Heart left ventricle (tissue), 16 donors: ENCODE results near the gene MAST4. TPM values are rescaled to one million over a fixed set of nuclear protein-coding genes. Genes with fewer than 3 reads are reported as not detected.
A peak's percentile ranks its signal among the peaks of the same experiment; 100 is the strongest.

Experiments
- ATAC-seq, 4 donors: fragments of 200-7000 bp; cut with Tn5 transposase; one replicate each; pipeline ENCODE4 v1.9.1; 2020 to 2022; ENCODE audit warnings: moderate library complexity in 4 of 4, mild to moderate bottlenecking in 3 of 4, moderate number of reproducible peaks in 1 of 4
- DNase-seq, 5 donors: peaks; one replicate each; pipeline ENCODE4 v3.0.0-alpha.2; 2020
- H3K27ac ChIP-seq, 12 donors: fragments of 200-600 bp; sonication (generic) in 4 of 12; one replicate each; pipeline versions ENCODE4 v1.5.0 to v1.8.0; 2016 to 2022; ENCODE audit warnings: mild to moderate bottlenecking in 2 of 12
- H3K27me3 ChIP-seq, 9 donors: fragments of 200-600 bp; sonication (generic) in 2 of 9; one replicate each; pipeline versions ENCODE4 v1.5.1 to v1.8.0; 2016 to 2022; ENCODE audit warnings: mild to moderate bottlenecking in 3 of 9
- H3K36me3 ChIP-seq, 9 donors: fragments of 200-600 bp; sonication (generic) in 2 of 9; one replicate each; pipeline versions ENCODE4 v1.5.0 to v1.8.0; 2018 to 2022; ENCODE audit warnings: mild to moderate bottlenecking in 2 of 9
- H3K4me1 ChIP-seq, 12 donors: fragments of 200-600 bp; sonication (generic) in 4 of 12; one replicate each; pipeline versions ENCODE4 v1.5.0 to v1.8.0; 2016 to 2022; ENCODE audit warnings: mild to moderate bottlenecking in 3 of 12
- H3K4me3 ChIP-seq, 12 donors: fragments of 200-600 bp; sonication (generic) in 4 of 12; one replicate each; pipeline versions ENCODE4 v1.5.0 to v1.8.0; 2017 to 2022; ENCODE audit warnings: mild to moderate bottlenecking in 9 of 12, moderate library complexity in 4 of 12
- H3K9me3 ChIP-seq, 12 donors: fragments of 200-600 bp; sonication (generic) in 4 of 12; one replicate each; pipeline versions ENCODE4 v1.5.0 to v1.8.0; 2016 to 2022; ENCODE audit warnings: mild to moderate bottlenecking in 1 of 12
- POLR2A ChIP-seq, 2 donors: fragments of 450-650 bp; IDR thresholded peaks; one replicate each; pipeline ENCODE4 v1.6.1; 2017; ENCODE audit warnings: antibody characterized with exemption in 2 of 2, mild to moderate bottlenecking in 2 of 2, moderate library complexity in 2 of 2
- WGBS, 4 donors: extraction: QIAGEN DNeasy Blood & Tissue Kit in 2 of 4; methylation state at CpG; one replicate each; pipeline versions ENCODE4 v1.1.5 to v1.1.7; 2013 to 2018; 5-methylcytosine and 5-hydroxymethylcytosine counted together
- intact Hi-C, 10 donors: fragments of 100-400 bp; cut with DNase I; formaldehyde crosslinking; loops; one replicate each; pipeline versions ENCODE4 v1.11.1 to v1.14.2; 2022
- polyA plus RNA-seq, 2 donors: library from polyadenylated mRNA; stranded (reverse); fragments of 200-250 nt; gene quantifications; one replicate each; pipeline ENCODE4 v1.2.3, GENCODE V29; 2013
- total RNA-seq, 9 donors: library from RNA; depleted of rRNA in 2 of 9; stranded (reverse); fragments of >200 nt in 2 of 9; fragmentation: NEBNext Ultra II Directional in 3 of 9; extraction: Animal tissue kit (Norgen Biotek cat#: 25700) in 3 of 9; gene quantifications; one replicate each; pipeline versions ENCODE4 v1.1.0 to v1.2.4, GENCODE V29; 2016 to 2023
- TF ChIP-seq, protein P1 (sequence below), 12 donors: fragments of 200-600 bp; sonication (generic) in 4 of 12; IDR thresholded peaks; one replicate each; pipeline versions ENCODE4 v1.5.0 to v1.8.0; 2018 to 2022; ENCODE audit warnings: antibody characterized with exemption in 12 of 12, mild to moderate bottlenecking in 5 of 12
- donor health status: ischemic (EF 13 %, LVEDD 7.1; RV severe dilation, severe dysfunction).
- donor health status: healthy with polysubstance abuse.
- donor health status: DM: no; HTN: yes; CAD: no.
- donor health status: DM: no; HTN: no; CAD: no.
- donor health status: ischemic (EF 25% LVEDD 6.9; RV normal size, moderate dysfunction).
- donor health status: ischemic (EF 25% LVEDD 5.7; RV mildly dilated, moderate dysfunction).
- donor health status: healthy.
- donor health status: DM: yes; HTN: yes; CAD: no.
- donor health status: ischemic (EF 35%, LVEDD 5.7; RV mildly dilated, moderate dysfunction).
- donor health status: nonischemic (EF 11% LVEDD 7.7; RV severe dilation, severe dysfunction).
- donor health status: DM: yes; HTN: yes; CAD: no.
- donor health status: PGD.
- donor health status: ischemic (EF 29% LVEDD 5.4; RV normal size, mild dysfunction).
- donor health status: nonischemic (EF 23%, LVEDD 6.1; RV moderate dilation, normal function).

MAST4 gene
- total and polyA plus RNA-seq, 11 donors = 26.8 to 96.2 (median 68.1) TPM

DNA sequence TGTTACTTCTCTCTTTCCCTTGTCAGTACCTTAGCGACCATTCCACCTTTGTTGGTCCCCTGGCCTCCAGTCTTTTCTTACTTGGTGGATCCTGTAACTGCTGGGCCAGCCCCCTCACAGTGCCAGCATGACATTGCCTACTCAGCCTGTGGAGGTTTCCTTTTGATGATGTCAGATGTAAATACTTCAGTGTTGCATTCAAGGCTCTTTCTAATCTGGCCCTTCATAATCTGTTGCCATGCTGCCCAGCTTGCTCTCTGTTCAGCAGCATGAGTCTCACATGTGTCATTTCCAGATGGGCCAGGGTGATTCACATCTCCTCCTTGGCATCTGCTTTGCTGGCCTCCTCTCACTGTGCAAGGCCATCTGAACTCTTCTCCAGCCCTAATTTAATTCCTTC, 57.1 kb downstream of the MAST4 start:
- peaks cover 0 to 46% (median 14%) of the 10 kb centered on the region in 12 donors for H3K4me1 ChIP-seq
- peak in 2 of 4 donors; percentile 30 to 40 for ATAC-seq
- TF ChIP-seq, protein P1, sequence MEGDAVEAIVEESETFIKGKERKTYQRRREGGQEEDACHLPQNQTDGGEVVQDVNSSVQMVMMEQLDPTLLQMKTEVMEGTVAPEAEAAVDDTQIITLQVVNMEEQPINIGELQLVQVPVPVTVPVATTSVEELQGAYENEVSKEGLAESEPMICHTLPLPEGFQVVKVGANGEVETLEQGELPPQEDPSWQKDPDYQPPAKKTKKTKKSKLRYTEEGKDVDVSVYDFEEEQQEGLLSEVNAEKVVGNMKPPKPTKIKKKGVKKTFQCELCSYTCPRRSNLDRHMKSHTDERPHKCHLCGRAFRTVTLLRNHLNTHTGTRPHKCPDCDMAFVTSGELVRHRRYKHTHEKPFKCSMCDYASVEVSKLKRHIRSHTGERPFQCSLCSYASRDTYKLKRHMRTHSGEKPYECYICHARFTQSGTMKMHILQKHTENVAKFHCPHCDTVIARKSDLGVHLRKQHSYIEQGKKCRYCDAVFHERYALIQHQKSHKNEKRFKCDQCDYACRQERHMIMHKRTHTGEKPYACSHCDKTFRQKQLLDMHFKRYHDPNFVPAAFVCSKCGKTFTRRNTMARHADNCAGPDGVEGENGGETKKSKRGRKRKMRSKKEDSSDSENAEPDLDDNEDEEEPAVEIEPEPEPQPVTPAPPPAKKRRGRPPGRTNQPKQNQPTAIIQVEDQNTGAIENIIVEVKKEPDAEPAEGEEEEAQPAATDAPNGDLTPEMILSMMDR (IDR thresholded peaks at IDR 0.05) = no peak
- no peak for TF ChIP-seq POLR2A (IDR thresholded peaks at IDR 0.05)
- H3K9me3 ChIP-seq = peaks cover 0 to 7% (median 0%) of the 10 kb centered on the region in 12 donors
- intact Hi-C loops = no loop called here
- H3K27ac ChIP-seq = no peak overlapping the region
- H3K4me3 ChIP-seq = no peak overlapping the region
- 80 to 100% (median 83%) methylated on average over 1 of the region's 1 CpG for whole genome bisulfite sequencing, 4 donors
- no peaks in the 10 kb centered on the region for H3K27me3 ChIP-seq
- no peaks in the 10 kb centered on the region for H3K36me3 ChIP-seq
- DNase-seq = no peak

DNA sequence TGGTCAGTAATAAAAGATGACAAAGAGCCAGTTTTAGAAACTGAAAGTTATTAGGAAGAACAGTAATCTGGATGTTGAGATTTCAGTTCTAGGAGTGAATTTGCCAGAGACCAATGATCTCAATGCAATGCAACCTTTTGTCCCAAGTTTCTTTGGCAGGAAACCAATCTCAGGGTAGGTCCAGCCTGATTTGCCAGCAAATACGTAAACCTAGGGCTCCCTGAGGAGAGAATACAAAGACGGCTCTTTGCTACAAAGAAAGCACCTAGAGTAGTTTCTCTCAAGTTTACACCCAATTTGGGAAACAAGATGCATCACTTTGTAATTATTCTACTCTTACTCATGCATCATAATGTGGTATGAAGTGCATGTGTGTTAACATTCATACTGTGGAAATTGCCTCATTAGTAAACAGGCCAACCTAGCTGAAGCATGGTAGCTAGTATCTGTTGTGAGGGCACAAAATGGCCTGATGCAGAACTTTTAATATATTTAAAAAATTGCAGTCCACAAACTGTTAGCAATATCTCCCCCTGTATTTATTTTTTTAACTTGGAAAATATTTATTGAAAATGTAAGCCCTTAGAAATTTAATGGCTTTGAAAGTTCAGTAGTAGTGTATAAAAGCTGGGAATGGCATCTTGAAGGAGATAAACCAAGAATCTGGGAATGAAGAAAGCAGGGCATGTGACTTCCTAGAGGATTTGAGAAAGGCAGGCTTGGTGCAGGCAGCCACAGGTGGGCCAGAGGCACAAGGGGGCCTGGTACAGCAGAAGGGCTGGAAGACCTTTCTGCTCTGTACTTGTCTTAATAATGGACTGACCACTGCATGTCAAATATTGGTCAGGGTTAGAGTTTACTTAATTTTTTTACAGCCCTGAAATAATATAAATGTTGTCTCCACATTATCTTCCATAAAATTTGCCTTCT, 59.5 kb downstream of the MAST4 start:
- DNase-seq (no peak), ATAC-seq (peak in 3 of 4 donors; percentile 38 to 64 (median 51))
- no peak for TF ChIP-seq POLR2A (IDR thresholded peaks at IDR 0.05)
- TF ChIP-seq, protein P1 (IDR thresholded peaks at IDR 0.05) = no peak
- Histone ChIP-seq H3K4me3 (peak overlapping the region in 1 of 12 donors; percentile 7), H3K36me3 (no peaks in the 10 kb centered on the region), H3K4me1 (peaks cover 0 to 30% (median 14%) of the 10 kb centered on the region in 12 donors), H3K27me3 (no peaks in the 10 kb centered on the region), H3K9me3 (peaks cover 0 to 7% (median 0%) of the 10 kb centered on the region in 12 donors), H3K27ac (peak overlapping the region in 3 of 12 donors; percentile 4 to 8 (median 5))
- intact Hi-C loops = no loop called here
- 16 to 56% (median 25%) methylated on average over 2 of the region's 2 CpGs for WGBS, 4 donors

DNA sequence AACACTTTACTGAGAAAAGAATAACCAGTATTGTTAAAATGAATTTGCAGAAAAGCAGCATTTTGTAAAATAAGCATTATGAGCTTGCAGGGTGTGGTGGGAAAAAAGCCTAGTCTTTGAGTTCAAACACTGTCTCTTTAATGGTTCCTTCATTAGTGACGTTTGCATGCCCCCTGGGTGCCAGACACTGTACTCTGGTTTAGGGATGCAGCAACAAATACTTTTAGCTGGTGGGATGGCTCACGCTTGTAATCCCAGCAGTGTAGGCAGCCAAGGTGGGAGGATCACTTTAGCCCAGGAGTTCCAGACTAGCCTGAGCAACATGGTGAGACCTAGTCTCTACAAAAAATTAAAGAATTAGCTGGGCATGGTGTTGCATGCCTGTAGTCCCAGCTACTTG, 62.3 kb downstream of the MAST4 start:
- intact Hi-C loops = no loop called here
- H3K27ac ChIP-seq = no peak overlapping the region
- WGBS, 4 donors = 31 to 50% (median 42%) methylated on average over 2 of the region's 2 CpGs

DNA sequence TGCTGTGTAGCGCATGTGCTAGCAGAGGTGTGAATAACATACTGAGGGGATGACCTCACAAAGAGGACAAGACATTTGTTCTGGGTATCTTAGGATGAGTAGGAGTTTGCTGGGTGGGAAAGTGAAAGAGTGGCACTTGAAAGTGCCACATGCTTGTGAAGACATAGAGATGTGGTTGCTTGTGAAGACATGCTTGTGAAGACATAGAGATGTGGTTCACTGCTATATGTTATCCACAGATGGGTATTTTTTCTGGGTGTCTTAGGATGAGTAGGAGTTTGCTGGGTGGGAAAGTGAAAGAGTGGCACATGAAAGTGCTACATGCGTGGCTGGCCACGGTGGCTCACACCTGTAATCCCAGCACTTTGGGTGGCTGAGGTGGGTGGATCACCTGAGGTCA, 63.6 kb downstream of the MAST4 start:
- WGBS, 4 donors = 85 to 100% (median 90%) methylated on average over 3 of the region's 3 CpGs
- no peak for TF ChIP-seq POLR2A (IDR thresholded peaks at IDR 0.05)
- TF ChIP-seq, protein P1 (IDR thresholded peaks at IDR 0.05) = no peak
- DNase-seq (no peak), ATAC-seq (no peak)
- intact Hi-C loops = no loop called here
- Histone ChIP-seq H3K27me3 (no peaks in the 10 kb centered on the region), H3K9me3 (no peaks in the 10 kb centered on the region), H3K4me3 (no peak overlapping the region), H3K27ac (no peak overlapping the region), H3K36me3 (no peaks in the 10 kb centered on the region), H3K4me1 (peaks cover 0 to 41% (median 20%) of the 10 kb centered on the region in 12 donors)

More for the DNA sequence above, 62.3 kb downstream of the MAST4 start:
- no peak for DNase-seq
- TF ChIP-seq, protein P1 (IDR thresholded peaks at IDR 0.05) = no peak
- no peak for TF ChIP-seq POLR2A (IDR thresholded peaks at IDR 0.05)
- Histone ChIP-seq H3K4me3 (no peak overlapping the region), H3K9me3 (no peaks in the 10 kb centered on the region), H3K36me3 (no peaks in the 10 kb centered on the region), H3K4me1 (peaks cover 0 to 47% (median 22%) of the 10 kb centered on the region in 12 donors), H3K27me3 (no peaks in the 10 kb centered on the region)
- no peak for ATAC-seq
